Liver (tissue), 9 donors: ENCODE data around the gene GARIN5A. TPM values are rescaled to one million over a fixed set of nuclear protein-coding genes. Genes with fewer than 3 reads are reported as not detected.

Source experiments
- DNase-seq: peaks from one replicate; pipeline ENCODE4 v3.0.0-alpha.2; 2017; ENCODE audit warnings: low spot score
- H3K27ac ChIP-seq, 2 donors: one replicate each; pipeline ENCODE4 v1.7.0; 2013; ENCODE audit warnings: inconsistent platforms in 2 of 2, low read length in 2 of 2, control low read depth in 1 of 2, low read depth in 1 of 2, mild to moderate bottlenecking in 1 of 2
- H3K27me3 ChIP-seq, 4 donors: one replicate each; pipeline versions ENCODE4 v1.6.1 to v1.7.0; 2013; ENCODE audit warnings: low read length in 3 of 4, inconsistent platforms in 1 of 4, mild to moderate bottlenecking in 1 of 4, moderate library complexity in 1 of 4; ENCODE audit not compliant: control insufficient read depth in 4 of 4, insufficient read depth in 4 of 4
- H3K36me3 ChIP-seq, 4 donors: one replicate each; pipeline versions ENCODE4 v1.6.1 to v1.7.0; 2013; ENCODE audit warnings: low read length in 3 of 4, mild to moderate bottlenecking in 3 of 4, low read depth in 1 of 4, moderate library complexity in 1 of 4; ENCODE audit not compliant: control insufficient read depth in 4 of 4, insufficient read depth in 3 of 4
- H3K4me1 ChIP-seq, 4 donors: one replicate each; pipeline versions ENCODE4 v1.6.1 to v1.7.0; 2013; ENCODE audit warnings: low read length in 3 of 4, mild to moderate bottlenecking in 3 of 4, moderate library complexity in 1 of 4; ENCODE audit not compliant: control insufficient read depth in 4 of 4, insufficient read depth in 4 of 4
- H3K4me3 ChIP-seq, 3 donors: one replicate each; pipeline versions ENCODE4 v1.6.1 to v1.7.0; 2013; ENCODE audit warnings: low read length in 3 of 3, control low read depth in 1 of 3, low read depth in 1 of 3, mild to moderate bottlenecking in 1 of 3
- H3K9ac ChIP-seq, 2 donors: one replicate each; pipeline ENCODE4 v1.7.0; 2013; ENCODE audit warnings: low read length in 2 of 2, mild to moderate bottlenecking in 2 of 2, moderate library complexity in 2 of 2, control low read depth in 1 of 2, low read depth in 1 of 2
- H3K9me3 ChIP-seq, 4 donors: one replicate each; pipeline versions ENCODE4 v1.6.1 to v1.7.0; 2013; ENCODE audit warnings: low read length in 3 of 4; ENCODE audit not compliant: control insufficient read depth in 4 of 4
- CTCF ChIP-seq: fragments of 150-350 bp; IDR thresholded peaks from 2 replicates; pipeline ENCODE4 v1.5.1; 2017; ENCODE audit warnings: improper control_type of control experiment, low read depth, low read length; ENCODE audit not compliant: missing input control
- EGR1 ChIP-seq, 2 donors: IDR thresholded peaks; 2 replicates each; pipeline ENCODE4 v1.6.1; 2016 to 2018; ENCODE audit warnings: antibody characterized with exemption in 2 of 2, low read depth in 2 of 2
- FOXA1 ChIP-seq: IDR thresholded peaks from 2 replicates; pipeline ENCODE4 v1.6.1; 2016; ENCODE audit warnings: antibody characterized with exemption
- GABPA ChIP-seq, 2 donors: IDR thresholded peaks in 1 of 2; conservative IDR thresholded peaks in 1 of 2; 2 replicates each; pipeline ENCODE4 v1.6.1; 2016; ENCODE audit warnings: antibody characterized with exemption in 2 of 2, mild to moderate bottlenecking in 1 of 2, moderate library complexity in 1 of 2
- HNF4A ChIP-seq, 2 donors: conservative IDR thresholded peaks; 2 replicates each; pipeline ENCODE4 v1.6.1; 2016; ENCODE audit warnings: antibody characterized with exemption in 2 of 2, mild to moderate bottlenecking in 2 of 2
- HNF4G ChIP-seq: IDR thresholded peaks from 2 replicates; pipeline ENCODE4 v1.6.1; 2016; ENCODE audit warnings: antibody characterized with exemption
- JUND ChIP-seq, 2 donors: IDR thresholded peaks; 2 replicates each; pipeline ENCODE4 v1.6.1; 2016; ENCODE audit warnings: antibody characterized with exemption in 2 of 2
- NR2F2 ChIP-seq: IDR thresholded peaks from 2 replicates; pipeline ENCODE4 v1.6.1; 2016; ENCODE audit warnings: antibody characterized with exemption
- RAD21 ChIP-seq, 2 donors: IDR thresholded peaks; 2 replicates each; pipeline ENCODE4 v1.6.1; 2016; ENCODE audit warnings: antibody characterized with exemption in 2 of 2, mild to moderate bottlenecking in 2 of 2
- RXRA ChIP-seq, 2 donors: IDR thresholded peaks; 2 replicates each; pipeline ENCODE4 v1.6.1; 2017 to 2018; ENCODE audit warnings: antibody characterized with exemption in 2 of 2, mild to moderate bottlenecking in 1 of 2
- SP1 ChIP-seq: IDR thresholded peaks from 2 replicates; pipeline ENCODE4 v1.6.1; 2018; ENCODE audit warnings: antibody characterized with exemption, mild to moderate bottlenecking
- TAF1 ChIP-seq: conservative IDR thresholded peaks from 2 replicates; pipeline ENCODE4 v1.6.1; 2016; ENCODE audit warnings: antibody characterized with exemption, mild to moderate bottlenecking
- YY1 ChIP-seq: IDR thresholded peaks from 2 replicates; pipeline ENCODE4 v1.6.1; 2016; ENCODE audit warnings: antibody characterized with exemption, mild to moderate bottlenecking
- WGBS: extraction: QIAGEN DNeasy Blood & Tissue Kit; methylation state at CpG from one replicate; pipeline ENCODE4 v1.1.7; 2013; 5-methylcytosine and 5-hydroxymethylcytosine counted together
- polyA plus RNA-seq, 2 donors: library from polyadenylated mRNA; stranded (reverse) in 1 of 2; unstranded in 1 of 2; fragments of 200-250 nt in 1 of 2; fragments of >200 nt in 1 of 2; fragmentation: Nextera tagmentation in 1 of 2; extraction: Ambion mirVana in 1 of 2; gene quantifications; one replicate each; pipeline versions ENCODE4 v1.2.1 to v1.2.3, GENCODE V29; 2013 to 2015
- total RNA-seq, 2 donors: library from RNA; depleted of rRNA; stranded (reverse); fragments of >200 nt; gene quantifications; one replicate each; pipeline ENCODE4 v1.2.3, GENCODE V29; 2014
- TF ChIP-seq, protein P1 (sequence below): IDR thresholded peaks from 2 replicates; pipeline ENCODE4 v1.6.1; 2016; ENCODE audit warnings: antibody characterized with exemption
- TF ChIP-seq, protein P2 (sequence below): IDR thresholded peaks from 2 replicates; pipeline ENCODE4 v1.6.1; 2016; ENCODE audit warnings: antibody characterized with exemption
- TF ChIP-seq, protein P3 (sequence below): IDR thresholded peaks from 2 replicates; pipeline ENCODE4 v1.6.1; 2016; ENCODE audit warnings: antibody characterized with exemption
- TF ChIP-seq, protein P4 (sequence below): IDR thresholded peaks from 2 replicates; pipeline ENCODE4 v1.6.1; 2016; ENCODE audit warnings: antibody characterized with exemption, mild to moderate bottlenecking
- donor health status: healthy.
- donor health status: healthy.
- donor health status: healthy.
- donor health status: healthy.
- donor health status: healthy.

GARIN5A gene
- total and polyA plus RNA-seq, 4 donors: 0.42 to 1.7 (median 1.1) TPM

GRCh38 chr19:50505856-50506611 lies 29.4 kb upstream of the GARIN5A start:
- Histone ChIP-seq H3K9me3 (no peaks in the 10 kb centered on the region), H3K4me1 (peaks cover 0 to 9% (median 3%) of the 10 kb centered on the region in 4 donors), H3K27me3 (no peaks in the 10 kb centered on the region), H3K9ac (no peak overlapping the region), H3K4me3 (no peak overlapping the region), H3K36me3 (no peaks in the 10 kb centered on the region), H3K27ac (no peak overlapping the region)
- DNase-seq: no peak
- WGBS: 95% methylated on average over 30 of the region's 30 CpGs
- TF ChIP-seq, protein P1, sequence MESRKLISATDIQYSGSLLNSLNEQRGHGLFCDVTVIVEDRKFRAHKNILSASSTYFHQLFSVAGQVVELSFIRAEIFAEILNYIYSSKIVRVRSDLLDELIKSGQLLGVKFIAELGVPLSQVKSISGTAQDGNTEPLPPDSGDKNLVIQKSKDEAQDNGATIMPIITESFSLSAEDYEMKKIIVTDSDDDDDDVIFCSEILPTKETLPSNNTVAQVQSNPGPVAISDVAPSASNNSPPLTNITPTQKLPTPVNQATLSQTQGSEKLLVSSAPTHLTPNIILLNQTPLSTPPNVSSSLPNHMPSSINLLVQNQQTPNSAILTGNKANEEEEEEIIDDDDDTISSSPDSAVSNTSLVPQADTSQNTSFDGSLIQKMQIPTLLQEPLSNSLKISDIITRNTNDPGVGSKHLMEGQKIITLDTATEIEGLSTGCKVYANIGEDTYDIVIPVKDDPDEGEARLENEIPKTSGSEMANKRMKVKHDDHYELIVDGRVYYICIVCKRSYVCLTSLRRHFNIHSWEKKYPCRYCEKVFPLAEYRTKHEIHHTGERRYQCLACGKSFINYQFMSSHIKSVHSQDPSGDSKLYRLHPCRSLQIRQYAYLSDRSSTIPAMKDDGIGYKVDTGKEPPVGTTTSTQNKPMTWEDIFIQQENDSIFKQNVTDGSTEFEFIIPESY: no peak
- no peak for TF ChIP-seq FOXA1
- no peak for TF ChIP-seq GABPA (IDR thresholded peaks at IDR 0.05 in 1 of 2, conservative IDR thresholded peaks at IDR 0.05 in 1 of 2)
- TF ChIP-seq HNF4A (conservative IDR thresholded peaks at IDR 0.05): no peak
- no peak for TF ChIP-seq JUND (IDR thresholded peaks at IDR 0.05)
- no peak for TF ChIP-seq TAF1
- TF ChIP-seq NR2F2: no peak
- no peak for TF ChIP-seq EGR1 (IDR thresholded peaks at IDR 0.05; ENCODE audit: low read depth in 2 of 2)
- TF ChIP-seq, protein P2, sequence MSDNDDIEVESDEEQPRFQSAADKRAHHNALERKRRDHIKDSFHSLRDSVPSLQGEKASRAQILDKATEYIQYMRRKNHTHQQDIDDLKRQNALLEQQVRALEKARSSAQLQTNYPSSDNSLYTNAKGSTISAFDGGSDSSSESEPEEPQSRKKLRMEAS: no peak
- TF ChIP-seq, protein P3, sequence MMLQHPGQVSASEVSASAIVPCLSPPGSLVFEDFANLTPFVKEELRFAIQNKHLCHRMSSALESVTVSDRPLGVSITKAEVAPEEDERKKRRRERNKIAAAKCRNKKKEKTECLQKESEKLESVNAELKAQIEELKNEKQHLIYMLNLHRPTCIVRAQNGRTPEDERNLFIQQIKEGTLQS: no peak
- TF ChIP-seq, protein P4, sequence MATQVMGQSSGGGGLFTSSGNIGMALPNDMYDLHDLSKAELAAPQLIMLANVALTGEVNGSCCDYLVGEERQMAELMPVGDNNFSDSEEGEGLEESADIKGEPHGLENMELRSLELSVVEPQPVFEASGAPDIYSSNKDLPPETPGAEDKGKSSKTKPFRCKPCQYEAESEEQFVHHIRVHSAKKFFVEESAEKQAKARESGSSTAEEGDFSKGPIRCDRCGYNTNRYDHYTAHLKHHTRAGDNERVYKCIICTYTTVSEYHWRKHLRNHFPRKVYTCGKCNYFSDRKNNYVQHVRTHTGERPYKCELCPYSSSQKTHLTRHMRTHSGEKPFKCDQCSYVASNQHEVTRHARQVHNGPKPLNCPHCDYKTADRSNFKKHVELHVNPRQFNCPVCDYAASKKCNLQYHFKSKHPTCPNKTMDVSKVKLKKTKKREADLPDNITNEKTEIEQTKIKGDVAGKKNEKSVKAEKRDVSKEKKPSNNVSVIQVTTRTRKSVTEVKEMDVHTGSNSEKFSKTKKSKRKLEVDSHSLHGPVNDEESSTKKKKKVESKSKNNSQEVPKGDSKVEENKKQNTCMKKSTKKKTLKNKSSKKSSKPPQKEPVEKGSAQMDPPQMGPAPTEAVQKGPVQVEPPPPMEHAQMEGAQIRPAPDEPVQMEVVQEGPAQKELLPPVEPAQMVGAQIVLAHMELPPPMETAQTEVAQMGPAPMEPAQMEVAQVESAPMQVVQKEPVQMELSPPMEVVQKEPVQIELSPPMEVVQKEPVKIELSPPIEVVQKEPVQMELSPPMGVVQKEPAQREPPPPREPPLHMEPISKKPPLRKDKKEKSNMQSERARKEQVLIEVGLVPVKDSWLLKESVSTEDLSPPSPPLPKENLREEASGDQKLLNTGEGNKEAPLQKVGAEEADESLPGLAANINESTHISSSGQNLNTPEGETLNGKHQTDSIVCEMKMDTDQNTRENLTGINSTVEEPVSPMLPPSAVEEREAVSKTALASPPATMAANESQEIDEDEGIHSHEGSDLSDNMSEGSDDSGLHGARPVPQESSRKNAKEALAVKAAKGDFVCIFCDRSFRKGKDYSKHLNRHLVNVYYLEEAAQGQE: no peak
- no peak for TF ChIP-seq SP1
- no peak for TF ChIP-seq CTCF
- TF ChIP-seq RAD21 (IDR thresholded peaks at IDR 0.05): no peak
- TF ChIP-seq YY1: no peak
- TF ChIP-seq RXRA (IDR thresholded peaks at IDR 0.05): no peak
- TF ChIP-seq HNF4G: no peak
